RWPE2 (cell line): ENCODE data around the gene C2orf68.
A peak's percentile ranks its signal among the peaks of the same experiment; 100 is the strongest.
"Not testable (repeated sequence)": the region's sequence is repeated elsewhere in the genome, so short reads cannot be mapped to it uniquely, and the experiment has no call there.

Experiments
- ATAC-seq: fragments of 200-7000 bp; cut with Tn5 transposase; 3 replicates; pipeline ENCODE4 v1.9.1; 2021; ENCODE audit warnings: low read depth
- DNase-seq: peaks from one replicate; pipeline ENCODE4 v3.0.0-alpha.2; 2020; ENCODE audit warnings: low spot score
- H3K27ac ChIP-seq: fragments of 450-650 bp; 2 replicates; pipeline ENCODE4 v1.5.1; 2017; ENCODE audit warnings: mild to moderate bottlenecking; ENCODE audit not compliant: poor library complexity, severe bottlenecking
- H3K27me3 ChIP-seq: fragments of 250-450 bp; sonication (Bioruptor Pico); 2 replicates; pipeline ENCODE4 v1.5.1; 2021; ENCODE audit warnings: mild to moderate bottlenecking, moderate library complexity; ENCODE audit not compliant: insufficient read depth, poor library complexity, severe bottlenecking
- H3K36me3 ChIP-seq: fragments of 250-450 bp; sonication (Bioruptor Pico); 2 replicates; pipeline ENCODE4 v1.5.1; 2020; ENCODE audit warnings: low read depth, mild to moderate bottlenecking, moderate library complexity
- H3K4me1 ChIP-seq: fragments of 250-450 bp; sonication (Bioruptor Pico); 2 replicates; pipeline ENCODE4 v1.5.1; 2021; ENCODE audit warnings: mild to moderate bottlenecking, moderate library complexity; ENCODE audit not compliant: insufficient read depth, poor library complexity, severe bottlenecking
- H3K4me3 ChIP-seq: fragments of 250-450 bp; sonication (Bioruptor Pico); 2 replicates; pipeline ENCODE4 v1.5.1; 2021; ENCODE audit warnings: mild to moderate bottlenecking, moderate library complexity; ENCODE audit not compliant: severe bottlenecking
- H3K9me3 ChIP-seq: fragments of 250-450 bp; sonication (Bioruptor Pico); 2 replicates; pipeline ENCODE4 v1.5.1; 2021; ENCODE audit warnings: mild to moderate bottlenecking, moderate library complexity; ENCODE audit not compliant: severe bottlenecking
- TF ChIP-seq, protein P1 (sequence below): fragments of 450-650 bp; IDR thresholded peaks from one replicate; pipeline ENCODE4 v1.5.1; 2017; ENCODE audit warnings: mild to moderate bottlenecking, moderate library complexity; ENCODE audit not compliant: poor library complexity, severe bottlenecking

The C2orf68 gene

DNA sequence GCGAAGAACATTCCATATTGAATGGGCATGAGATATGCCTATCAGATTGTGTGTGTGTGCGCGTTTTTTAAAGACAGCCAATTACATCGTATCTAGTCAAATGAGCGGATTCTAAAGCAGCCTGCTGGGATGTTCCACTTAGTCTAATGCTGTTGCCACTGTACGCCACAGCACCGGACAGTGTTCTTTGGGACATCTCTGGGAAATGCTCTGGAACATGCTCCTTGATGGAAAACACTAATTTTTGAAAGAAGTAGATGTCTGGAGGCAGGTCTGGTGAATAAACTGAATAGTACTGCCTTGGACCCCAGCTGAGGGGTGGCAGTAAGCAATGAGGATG, 5.8 kb downstream of the C2orf68 start:
- peaks cover 14% of the 10 kb centered on the region for H3K36me3 ChIP-seq
- TF ChIP-seq, protein P1, sequence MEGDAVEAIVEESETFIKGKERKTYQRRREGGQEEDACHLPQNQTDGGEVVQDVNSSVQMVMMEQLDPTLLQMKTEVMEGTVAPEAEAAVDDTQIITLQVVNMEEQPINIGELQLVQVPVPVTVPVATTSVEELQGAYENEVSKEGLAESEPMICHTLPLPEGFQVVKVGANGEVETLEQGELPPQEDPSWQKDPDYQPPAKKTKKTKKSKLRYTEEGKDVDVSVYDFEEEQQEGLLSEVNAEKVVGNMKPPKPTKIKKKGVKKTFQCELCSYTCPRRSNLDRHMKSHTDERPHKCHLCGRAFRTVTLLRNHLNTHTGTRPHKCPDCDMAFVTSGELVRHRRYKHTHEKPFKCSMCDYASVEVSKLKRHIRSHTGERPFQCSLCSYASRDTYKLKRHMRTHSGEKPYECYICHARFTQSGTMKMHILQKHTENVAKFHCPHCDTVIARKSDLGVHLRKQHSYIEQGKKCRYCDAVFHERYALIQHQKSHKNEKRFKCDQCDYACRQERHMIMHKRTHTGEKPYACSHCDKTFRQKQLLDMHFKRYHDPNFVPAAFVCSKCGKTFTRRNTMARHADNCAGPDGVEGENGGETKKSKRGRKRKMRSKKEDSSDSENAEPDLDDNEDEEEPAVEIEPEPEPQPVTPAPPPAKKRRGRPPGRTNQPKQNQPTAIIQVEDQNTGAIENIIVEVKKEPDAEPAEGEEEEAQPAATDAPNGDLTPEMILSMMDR: no peak
- no peaks in the 10 kb centered on the region for H3K9me3 ChIP-seq
- no peaks in the 10 kb centered on the region for H3K27me3 ChIP-seq
- ATAC-seq: no peak
- no peak overlapping the region for H3K4me3 ChIP-seq
- peaks cover 20% of the 10 kb centered on the region for H3K4me1 ChIP-seq
- no peak for DNase-seq
- no peak overlapping the region for H3K27ac ChIP-seq

DNA sequence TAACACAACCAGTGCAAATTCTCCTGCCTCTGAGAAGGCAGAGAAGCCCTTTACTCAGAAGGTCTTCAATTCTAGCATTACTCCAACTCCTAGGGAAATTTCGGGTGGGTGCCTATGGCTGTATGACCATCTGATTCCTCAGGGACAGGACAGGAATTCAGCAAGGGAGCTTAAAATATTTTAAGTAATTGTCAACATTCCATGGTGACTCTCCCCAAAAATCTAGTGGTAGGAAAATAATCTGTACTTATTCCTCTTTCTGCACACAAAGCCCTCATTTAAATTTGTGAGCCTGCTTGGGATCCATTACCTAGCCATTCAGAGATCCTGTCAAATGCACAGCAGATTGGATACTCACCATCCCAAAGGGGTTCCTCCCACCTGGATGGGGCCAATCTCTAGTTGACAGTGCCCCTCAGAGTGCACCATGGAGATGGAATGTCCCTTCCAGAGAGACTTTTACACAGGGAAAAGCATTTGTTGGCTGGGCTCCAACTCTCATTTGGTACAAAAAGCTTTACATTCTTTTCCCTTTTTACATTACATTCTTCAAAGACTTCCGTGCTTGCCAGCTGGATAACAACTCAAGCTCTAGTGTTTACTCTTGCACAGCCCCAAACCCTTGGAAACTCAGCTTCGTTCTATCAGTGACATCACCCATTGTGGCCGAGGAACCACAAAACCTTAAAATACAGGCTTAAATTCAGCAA, 6.3 kb downstream of the C2orf68 start:
- Histone ChIP-seq H3K9me3 (no peaks in the 10 kb centered on the region), H3K27me3 (no peaks in the 10 kb centered on the region), H3K27ac (peak overlapping the region; percentile 15), H3K4me3 (no peak overlapping the region), H3K4me1 (peaks cover 20% of the 10 kb centered on the region), H3K36me3 (peaks cover 14% of the 10 kb centered on the region)
- TF ChIP-seq, protein P1: no peak
- DNase-seq (no peak), ATAC-seq (no peak)

GRCh38 chr2:85604568-85605339, 7.1 kb downstream of the C2orf68 start:
- no peak overlapping the region for H3K4me3 ChIP-seq
- H3K9me3 ChIP-seq: no peaks in the 10 kb centered on the region
- peak overlapping the region; percentile 15 for H3K27ac ChIP-seq
- TF ChIP-seq, protein P1: no peak
- DNase-seq (no peak), ATAC-seq (no peak)
- H3K27me3 ChIP-seq: no peaks in the 10 kb centered on the region
- peaks cover 20% of the 10 kb centered on the region for H3K4me1 ChIP-seq
- peaks cover 10% of the 10 kb centered on the region for H3K36me3 ChIP-seq

- DNase-seq, H3K9me3 ChIP-seq, ATAC-seq, H3K36me3 ChIP-seq, H3K27me3 ChIP-seq: not testable (repeated sequence)
- H3K27ac ChIP-seq: peak overlapping the region; percentile 15
- peak overlapping the region; percentile 58 for H3K4me3 ChIP-seq
- peaks cover 20% of the 10 kb centered on the region for H3K4me1 ChIP-seq
Observed at GRCh38 chr2:85604133-85604444, 7.8 kb downstream of the C2orf68 start.

- H3K27ac ChIP-seq: peak within 1 kb of the TSS; percentile 5
Observed at GRCh38 chr2:85602476-85603234, 9.2 kb downstream of the C2orf68 start, which contains the start of gene TMEM150A. TMEM150A (minus strand) TSS chr2:85602698; CDS start chr2:85601948, 750 bp downstream.

More at GRCh38 chr2:85602476-85603234, 9.2 kb downstream of the C2orf68 start, which contains the start of gene TMEM150A:
- H3K36me3 ChIP-seq: peaks cover 11% of the 10 kb centered on the region
- TF ChIP-seq, protein P1: no peak
- peak; percentile 89 for DNase-seq
- H3K27me3 ChIP-seq: no peaks in the 10 kb centered on the region
- peaks cover 20% of the 10 kb centered on the region for H3K4me1 ChIP-seq
- ATAC-seq: peak; percentile 92
- peak within 1 kb of the TSS; percentile 58 for H3K4me3 ChIP-seq
- H3K9me3 ChIP-seq: no peaks in the 10 kb centered on the region
